GM12892 (cell line): ENCODE results near the gene ANKRD44.

Experiments used
- POLR2A ChIP-seq: IDR thresholded peaks from 2 replicates; pipeline ENCODE4 v1.6.1; 2011; ENCODE audit warnings: low read depth, low read length, control low read depth
- POLR2AphosphoS5 ChIP-seq: IDR thresholded peaks from 2 replicates; pipeline ENCODE4 v1.6.1; 2011; ENCODE audit warnings: low read depth, low read length, control low read depth
- TAF1 ChIP-seq: IDR thresholded peaks from 2 replicates; pipeline ENCODE4 v1.6.1; 2011; ENCODE audit warnings: low read depth, mild to moderate bottlenecking, control low read depth, low read length, borderline replicate concordance

GRCh38 chr2:197086500-197086899 is 224.1 kb downstream of the ANKRD44 start:
- no peak for TF ChIP-seq POLR2AphosphoS5
- TF ChIP-seq POLR2A: no peak
- TF ChIP-seq TAF1: no peak
